EL (cell line): ENCODE measurements around the gene SLC27A2.

Experiments used
- DNase-seq: peaks from one replicate; pipeline ENCODE4 v3.0.0-alpha.2; 2016

The SLC27A2 gene

DNA sequence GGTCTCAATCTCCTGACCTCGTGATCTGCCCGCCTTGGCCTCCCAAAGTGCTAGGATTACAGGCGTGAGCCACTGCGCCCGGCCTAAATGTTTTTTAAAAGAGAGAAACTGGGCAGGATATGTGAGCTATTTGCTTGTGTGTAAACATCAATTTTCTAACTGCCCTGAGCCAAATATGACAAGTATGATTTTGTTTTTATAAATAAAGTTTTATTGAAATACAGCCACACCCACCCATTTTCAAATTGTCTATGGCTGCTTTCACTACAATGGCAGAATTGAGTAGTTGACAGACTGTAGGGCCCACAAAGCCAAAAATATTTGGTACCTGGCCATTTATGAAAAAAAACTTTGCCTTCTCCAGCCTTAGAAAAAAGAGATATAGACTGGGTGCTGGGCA, 99.4 kb downstream of the SLC27A2 start:
- DNase-seq: no peak
